Measurements from ENCODE around the gene ZNF497.

Gene ZNF497

DNA sequence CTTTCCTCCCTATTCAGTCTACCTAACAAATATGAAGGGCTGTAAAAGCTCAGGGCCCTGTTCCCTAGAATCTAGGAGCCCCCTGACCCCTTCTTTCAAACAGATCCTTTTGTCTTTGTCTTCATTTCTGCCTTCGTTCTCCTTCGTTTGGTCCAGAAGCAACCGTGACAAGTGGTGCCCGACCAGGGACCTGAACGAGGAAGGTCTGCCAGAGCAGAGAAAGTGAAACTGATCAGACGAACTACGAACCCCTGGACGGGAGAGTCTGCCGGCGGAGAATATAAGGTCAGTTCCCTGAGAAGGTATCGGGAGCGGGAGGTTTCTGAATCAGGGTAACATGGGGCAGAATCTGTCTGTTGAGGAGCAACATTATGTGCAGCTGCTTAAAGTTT lies 56.6 kb downstream of the ZNF497 start:
- no peak for DNase-seq

DNA sequence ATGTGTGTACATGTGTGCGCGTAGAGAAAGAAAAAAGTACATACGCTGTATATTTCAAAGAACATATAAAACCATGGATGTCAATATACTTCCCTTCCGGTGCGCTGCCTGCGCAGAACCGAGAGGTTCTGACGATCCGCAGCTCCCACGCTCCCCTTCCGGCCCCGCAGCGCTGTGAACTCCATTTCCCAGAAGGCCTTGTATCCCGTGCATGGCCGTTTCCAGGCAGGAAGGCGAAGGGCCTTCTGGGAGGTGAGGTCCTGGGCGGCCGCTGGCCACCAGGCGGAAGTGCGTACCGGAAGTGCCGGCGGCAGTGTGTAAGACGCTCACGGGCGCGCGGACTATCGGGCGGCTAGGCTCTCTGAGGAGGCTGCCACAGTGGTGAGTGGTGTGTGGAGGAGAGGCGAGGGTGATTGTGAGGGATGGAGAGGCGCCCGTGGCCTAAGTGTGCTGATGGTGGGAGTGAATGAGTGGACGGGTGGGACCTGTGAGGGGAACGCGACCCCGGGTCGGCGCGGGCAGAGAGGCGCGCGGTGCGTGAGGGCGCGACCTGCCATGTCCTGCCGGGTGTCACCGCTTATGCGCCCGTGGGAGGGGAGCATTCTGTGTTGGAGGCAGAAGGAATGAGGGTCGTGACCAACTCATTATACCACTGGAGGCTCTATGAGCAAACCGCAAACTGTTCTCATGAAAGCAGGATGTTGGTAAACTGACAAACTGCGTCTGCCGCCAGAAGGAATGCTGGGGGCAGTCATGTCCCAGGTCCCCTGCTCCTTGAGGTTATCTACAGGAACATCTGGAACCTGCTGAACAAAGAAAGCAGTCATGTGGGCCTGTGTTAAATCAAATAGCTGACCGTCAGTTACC lies 57.3 kb downstream of the ZNF497 start, which contains the start of gene ERVK3-1:
TSS of gene ERVK3-1 (plus strand) at position 313 of the 867 bp plus-strand sequence. CDS start 6,792 bp downstream, outside the sequence.
- DNase-seq, result peak; percentile 91

DNA sequence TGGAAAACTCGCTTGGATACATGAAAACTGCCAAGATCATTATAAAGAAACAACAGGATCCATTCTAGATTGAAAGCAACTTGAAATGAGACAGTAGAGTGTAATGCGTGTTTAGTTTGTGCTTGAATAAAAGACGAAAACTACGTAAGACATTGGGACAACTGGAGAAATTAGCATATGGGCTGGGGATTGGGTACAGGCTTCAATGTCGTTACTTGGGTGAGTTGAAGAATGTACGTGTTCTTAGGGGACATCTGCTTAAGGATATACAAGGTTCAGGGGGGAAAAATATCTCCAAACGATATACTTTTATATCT lies 57.8 kb downstream of the ZNF497 start:
- DNase-seq, result no peak

Data from NCI-H526 treated with DMSO at 0.1 percent for 48 hours (cell line).